KG1 (cell line): Measurements from ENCODE around the gene WDPCP.
"Not testable (repeated sequence)": the region's sequence is repeated elsewhere in the genome, so short reads cannot be mapped to it uniquely, and the experiment has no call there.

Source experiments
- DNase-seq: peaks from one replicate; lab custom pipeline; 2025; lab: John Stamatoyannopoulos, UW

Gene WDPCP

DNA sequence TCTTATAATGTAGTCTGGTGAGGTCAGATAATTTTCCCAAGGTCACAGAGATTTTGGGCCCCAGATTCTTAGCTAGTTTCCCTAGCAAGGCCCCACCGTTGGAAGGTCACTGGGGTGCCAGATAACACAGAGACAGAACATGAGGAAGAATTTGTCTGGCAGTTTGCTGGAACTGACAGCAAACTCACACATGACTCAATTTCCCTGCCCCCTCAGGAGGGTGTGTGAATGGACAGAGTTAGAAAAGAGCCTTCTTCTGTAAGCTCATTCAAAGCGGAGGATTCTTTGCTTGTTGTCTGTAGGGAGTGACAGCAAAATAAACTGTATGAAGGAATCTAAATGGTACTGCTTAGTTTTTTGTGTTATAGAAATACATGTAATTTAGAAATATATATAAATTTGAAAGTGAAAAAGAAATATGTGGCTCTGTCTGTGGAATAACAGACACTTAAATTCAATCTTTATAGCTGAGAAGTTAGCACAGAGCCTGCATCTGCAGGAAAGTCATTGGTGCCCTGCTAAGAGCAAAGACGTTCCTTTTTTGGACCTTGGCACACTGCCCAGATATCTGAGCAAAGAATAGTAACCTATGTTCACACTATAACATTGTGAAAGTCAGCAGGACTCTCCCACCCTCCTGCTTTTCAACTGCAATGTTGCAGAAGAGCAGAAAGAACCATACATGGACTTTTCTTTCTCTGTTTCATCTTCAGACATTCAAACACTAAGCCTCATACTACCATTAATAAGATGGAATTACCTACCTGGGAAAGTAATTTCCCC, 2.5 kb upstream of the WDPCP start:
- DNase-seq: no peak

- no peak for DNase-seq
Observed at GRCh38 chr2:63589148-63589958, 1.1 kb upstream of the WDPCP start.

DNA sequence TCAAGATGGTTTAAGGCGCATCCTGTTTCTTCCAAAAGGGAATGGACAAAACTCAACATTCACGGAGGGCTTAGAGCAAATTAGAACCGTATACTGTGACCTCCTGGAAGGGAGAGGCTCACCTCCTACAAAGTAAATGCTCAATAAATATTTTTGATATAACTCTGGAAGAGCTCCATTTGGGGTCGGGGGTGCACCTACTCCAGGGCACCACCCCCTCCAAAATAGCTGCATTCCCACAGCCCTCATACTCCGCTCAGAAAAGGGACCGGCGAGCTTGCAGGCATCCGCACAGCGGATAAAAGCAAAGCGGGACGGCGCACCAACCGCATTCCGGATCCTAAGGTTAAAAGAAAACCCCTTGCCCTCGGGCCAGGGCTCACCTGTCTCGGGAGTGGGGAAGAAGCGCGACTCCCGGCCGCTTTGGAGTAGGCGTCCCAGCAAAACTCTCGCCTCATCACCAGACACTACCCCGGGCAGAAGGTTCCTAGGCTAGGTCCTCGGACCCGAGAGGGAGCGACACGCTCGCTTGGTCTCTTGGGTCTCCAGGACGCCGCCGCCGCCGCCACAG, 378 bp downstream of the WDPCP start:
- DNase-seq: no peak

DNA sequence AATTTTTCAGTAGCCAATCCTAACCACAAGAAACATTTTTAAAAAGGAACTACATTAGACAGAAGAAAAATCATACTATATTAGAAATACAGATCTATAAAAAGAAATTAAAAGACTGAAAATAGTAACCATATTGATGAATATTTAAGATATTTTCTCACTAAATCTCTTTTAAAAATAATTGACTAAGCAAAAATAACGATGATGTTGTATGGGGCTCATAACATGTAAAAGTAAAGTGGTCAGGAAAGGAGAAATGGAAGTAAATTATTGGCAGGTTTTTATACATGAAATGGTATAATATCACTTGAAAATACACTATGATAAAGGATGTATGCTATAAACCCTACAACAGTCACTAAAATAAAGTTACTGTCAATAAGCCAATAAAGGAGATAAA, 5.4 kb downstream of the WDPCP start:
- DNase-seq: no peak

GRCh38 chr2:63581298-63581961, 6.8 kb downstream of the WDPCP start:
- no peak for DNase-seq

- no peak for DNase-seq
Observed at GRCh38 chr2:63580651-63581297, 7.5 kb downstream of the WDPCP start.

DNA sequence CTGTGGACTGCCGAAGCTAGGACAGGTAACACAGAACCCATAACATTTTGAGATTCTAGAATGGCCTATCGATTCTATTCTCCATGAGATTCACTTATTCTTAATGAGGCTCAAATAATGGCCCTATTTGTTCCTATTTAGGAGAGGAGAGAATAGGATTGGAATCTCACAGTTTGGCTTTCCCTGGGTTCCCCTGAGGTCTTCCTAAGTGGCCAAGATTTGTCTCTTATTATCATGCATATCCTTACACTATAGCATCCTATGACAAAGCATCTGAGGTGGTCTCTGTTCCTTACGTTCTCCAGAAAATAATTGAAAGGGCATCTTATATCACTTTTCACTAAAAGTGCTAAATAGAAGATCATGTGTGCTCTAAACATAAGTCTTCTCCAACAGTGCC, 9.5 kb downstream of the WDPCP start:
- DNase-seq: no peak

- DNase-seq: no peak
Observed at GRCh38 chr2:63576546-63576945, 11.7 kb downstream of the WDPCP start.

DNA sequence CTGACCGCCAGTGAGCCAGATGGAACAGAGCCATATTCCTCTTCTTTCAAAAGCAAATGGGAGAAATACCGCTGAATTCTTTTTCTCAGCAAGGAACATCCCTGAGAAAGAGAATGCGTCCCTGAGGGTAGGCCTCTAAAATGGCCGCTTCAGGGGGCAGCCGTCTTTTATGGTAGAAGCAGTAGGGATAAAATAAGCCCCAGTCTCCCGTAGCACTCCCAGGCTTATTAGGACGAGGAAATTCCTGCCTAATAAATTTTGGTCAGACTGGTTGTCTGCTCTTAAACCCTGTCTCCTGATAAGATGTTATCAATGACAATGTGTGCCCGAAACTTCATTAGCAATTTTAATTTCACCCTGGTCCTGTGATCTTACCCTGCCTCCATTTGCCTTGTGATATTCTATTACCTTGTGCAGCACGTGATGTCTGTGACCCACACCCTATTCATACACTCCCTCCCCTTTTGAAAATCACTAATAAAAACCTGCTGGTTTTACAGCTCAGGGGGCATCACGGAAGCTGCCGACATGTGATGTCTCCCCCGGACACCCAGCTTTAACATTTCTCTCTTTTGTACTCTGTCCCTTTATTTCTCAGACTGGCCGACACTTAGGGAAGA, 14.4 kb downstream of the WDPCP start:
- not testable (repeated sequence) for DNase-seq

DNA sequence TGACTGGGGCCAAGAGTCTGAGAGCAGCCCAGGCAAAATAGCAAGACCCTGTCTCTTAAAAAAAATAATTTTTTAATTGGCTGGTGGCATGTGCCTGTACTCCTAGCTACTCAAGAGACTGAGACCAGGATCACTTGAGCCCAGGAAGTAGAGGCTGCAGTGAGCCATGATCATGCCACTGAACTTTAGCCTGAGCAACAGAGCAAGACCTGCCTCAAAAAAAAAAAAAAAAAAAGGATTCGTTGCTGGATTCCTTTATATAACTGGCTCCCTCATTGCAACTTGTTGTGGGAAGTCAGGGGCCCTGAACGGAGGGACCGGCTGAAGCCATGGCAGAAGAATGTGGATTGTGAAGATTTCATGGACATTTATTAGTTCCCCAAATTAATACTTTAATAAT, 15.3 kb downstream of the WDPCP start:
- DNase-seq: not testable (repeated sequence)

GRCh38 chr2:63572001-63572400, 16.3 kb downstream of the WDPCP start:
- no peak for DNase-seq

GRCh38 chr2:63571291-63571690, 17.0 kb downstream of the WDPCP start:
- no peak for DNase-seq

GRCh38 chr2:63569740-63570139, 18.5 kb downstream of the WDPCP start:
- no peak for DNase-seq

DNA sequence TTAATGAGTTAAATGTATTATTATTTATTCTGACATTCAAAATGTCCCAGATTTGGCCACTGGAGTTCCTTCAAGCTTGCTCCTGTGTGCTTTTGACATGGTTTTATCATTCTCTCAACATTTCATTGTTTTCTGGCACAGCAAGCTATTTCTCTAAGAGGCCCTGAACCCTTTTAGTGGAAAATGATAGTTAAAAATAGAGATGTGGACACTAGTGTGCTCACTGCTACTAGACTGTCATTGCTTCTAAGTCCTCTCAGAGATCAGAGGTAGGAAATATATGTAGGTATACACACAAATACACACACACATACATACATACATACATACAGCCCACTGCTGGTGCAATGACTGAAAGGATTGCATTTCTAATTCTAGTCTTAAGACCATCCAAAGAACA, 25.5 kb downstream of the WDPCP start:
- DNase-seq: no peak

- not testable (repeated sequence) for DNase-seq
Observed at GRCh38 chr2:63558922-63559321, 29.4 kb downstream of the WDPCP start.

GRCh38 chr2:63557819-63558218, 30.5 kb downstream of the WDPCP start:
- not testable (repeated sequence) for DNase-seq

GRCh38 chr2:63555931-63556330, 32.3 kb downstream of the WDPCP start:
- DNase-seq: no peak

GRCh38 chr2:63555299-63555698, 33.0 kb downstream of the WDPCP start:
- no peak for DNase-seq

DNA sequence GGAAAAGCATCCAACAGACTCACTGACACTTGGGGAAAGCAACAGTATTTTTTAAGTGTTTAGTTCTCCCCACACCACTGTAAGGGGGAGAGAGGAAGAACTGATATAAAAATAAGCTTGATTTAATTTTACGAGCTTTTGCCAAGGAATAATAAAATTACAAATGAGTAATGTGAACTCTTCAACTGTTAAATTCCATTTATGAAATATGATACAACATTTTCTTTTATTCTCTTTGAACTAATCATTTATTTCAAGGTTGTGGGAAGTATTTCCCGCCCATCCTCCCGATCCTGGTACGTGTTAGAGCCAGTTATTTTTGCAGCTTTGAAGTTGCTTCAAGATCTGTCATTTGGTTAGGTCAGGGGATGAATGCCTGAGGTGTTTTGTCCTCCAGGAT, 35.2 kb downstream of the WDPCP start:
- no peak for DNase-seq

- DNase-seq: no peak
Observed at GRCh38 chr2:63545023-63545422, 43.3 kb downstream of the WDPCP start.

- DNase-seq: peak; percentile 9
Observed at GRCh38 chr2:63544017-63544627, 44.2 kb downstream of the WDPCP start.
